NCI-H526 (cell line): ENCODE results near the gene LBHD1.
"Not testable (repeated sequence)": the region's sequence is repeated elsewhere in the genome, so short reads cannot be mapped to it uniquely, and the experiment has no call there.

Experiments
- DNase-seq, 2 experiments: peaks; one replicate each; lab custom pipeline; 2025; lab: John Stamatoyannopoulos, UW

LBHD1 gene

DNA sequence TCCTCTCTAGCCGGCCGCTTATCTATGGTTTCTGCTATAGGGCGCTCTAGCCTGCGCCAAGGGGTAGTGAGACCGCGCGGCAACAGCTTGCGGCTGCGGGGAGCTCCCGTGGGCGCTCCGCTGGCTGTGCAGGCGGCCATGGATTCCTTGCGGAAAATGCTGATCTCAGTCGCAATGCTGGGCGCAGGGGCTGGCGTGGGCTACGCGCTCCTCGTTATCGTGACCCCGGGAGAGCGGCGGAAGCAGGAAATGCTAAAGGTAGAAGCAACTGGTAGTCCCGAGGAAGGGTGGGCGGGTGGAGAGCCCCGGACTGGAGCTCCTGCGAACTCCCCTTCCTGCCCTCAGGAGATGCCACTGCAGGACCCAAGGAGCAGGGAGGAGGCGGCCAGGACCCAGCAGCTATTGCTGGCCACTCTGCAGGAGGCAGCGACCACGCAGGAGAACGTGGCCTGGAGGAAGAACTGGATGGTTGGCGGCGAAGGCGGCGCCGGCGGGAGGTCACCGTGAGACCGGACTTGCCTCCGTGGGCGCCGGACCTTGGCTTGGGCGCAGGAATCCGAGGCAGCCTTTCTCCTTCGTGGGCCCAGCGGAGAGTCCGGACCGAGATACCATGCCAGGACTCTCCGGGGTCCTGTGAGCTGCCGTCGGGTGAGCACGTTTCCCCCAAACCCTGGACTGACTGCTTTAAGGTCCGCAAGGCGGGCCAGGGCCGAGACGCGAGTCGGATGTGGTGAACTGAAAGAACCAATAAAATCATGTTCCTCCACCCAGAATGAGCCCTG, at the start of gene LBHD1, which contains the start of gene UQCC3:
Gene LBHD1 (minus strand): TSS at position 660 of the 782 bp plus-strand sequence. CDS start 2,236 bp downstream, outside the sequence.
Gene UQCC3 (plus strand): TSS at position 66 of the 782 bp plus-strand sequence. CDS start 73 bp downstream, at position 139.
- peak; percentile 90 to 98 for DNase-seq

DNA sequence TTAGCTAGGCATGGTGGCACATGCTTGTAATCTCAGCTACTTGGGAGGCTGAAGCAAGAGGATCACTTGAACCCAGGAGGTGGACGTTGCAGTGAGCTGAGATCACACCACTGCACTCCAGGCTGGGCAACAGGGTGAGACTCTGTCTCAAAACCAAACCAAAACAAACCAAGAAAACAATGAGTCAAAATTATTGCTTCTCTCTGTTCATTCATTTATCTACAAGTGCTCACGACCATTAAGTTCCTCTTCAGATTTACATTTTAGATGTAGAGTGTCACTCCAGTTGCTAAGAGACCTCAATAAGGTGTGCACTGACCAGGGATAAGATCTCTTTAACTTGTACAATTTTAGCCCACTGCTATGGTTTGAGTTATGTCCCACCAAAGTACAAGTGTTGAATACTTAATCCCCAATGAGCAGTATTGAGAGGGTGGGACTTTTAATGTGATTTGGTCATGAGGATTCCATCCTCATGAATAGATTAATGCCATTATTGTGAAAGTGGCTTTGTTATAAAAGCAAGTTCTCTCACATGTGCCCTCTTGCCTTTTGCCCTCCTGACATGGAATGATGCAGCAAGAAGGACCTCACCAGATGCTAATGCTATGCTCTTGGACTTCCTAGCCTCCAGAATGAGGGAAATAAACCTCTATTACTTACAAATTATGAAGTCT, 47.4 kb upstream of the LBHD1 start:
- no peak for DNase-seq

DNA sequence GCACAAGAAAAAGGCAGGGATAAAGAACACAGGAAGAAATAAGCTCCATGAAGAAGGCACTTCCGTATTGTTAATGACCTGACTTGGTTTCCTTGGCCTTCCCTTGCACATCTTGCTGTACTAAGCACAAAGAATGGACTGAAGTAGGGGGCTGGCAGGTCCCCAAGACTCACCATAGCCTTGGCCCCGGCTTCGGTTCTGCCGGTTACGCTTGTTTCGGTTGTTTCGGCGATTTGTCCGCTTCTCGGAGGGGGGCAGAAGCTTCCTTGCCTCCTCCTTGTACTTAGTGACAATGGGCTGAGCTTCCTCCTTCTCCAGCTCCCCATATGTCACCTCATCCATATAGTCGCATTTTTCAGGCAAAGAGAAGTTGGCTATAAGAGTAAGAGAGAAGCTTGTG, 44.7 kb upstream of the LBHD1 start:
- DNase-seq = no peak

DNA sequence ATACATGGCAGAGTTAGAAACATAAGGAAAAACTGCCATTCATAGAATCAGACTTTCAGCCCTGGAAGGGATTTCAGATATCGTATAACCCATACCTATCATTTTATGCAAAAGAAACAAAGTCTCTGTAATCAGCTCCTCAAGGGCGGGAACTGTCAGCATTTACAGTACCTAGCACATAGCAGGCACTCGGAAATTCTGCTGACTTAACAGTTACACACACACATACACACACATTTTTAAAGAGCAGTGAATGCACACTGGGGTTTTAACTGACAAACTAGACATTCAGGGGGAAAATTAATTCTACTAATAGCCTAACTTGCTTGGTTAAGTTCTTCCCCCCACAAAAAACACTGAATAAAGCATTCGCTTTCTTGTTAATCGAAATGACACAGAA, 44.1 kb upstream of the LBHD1 start:
- DNase-seq = no peak

DNA sequence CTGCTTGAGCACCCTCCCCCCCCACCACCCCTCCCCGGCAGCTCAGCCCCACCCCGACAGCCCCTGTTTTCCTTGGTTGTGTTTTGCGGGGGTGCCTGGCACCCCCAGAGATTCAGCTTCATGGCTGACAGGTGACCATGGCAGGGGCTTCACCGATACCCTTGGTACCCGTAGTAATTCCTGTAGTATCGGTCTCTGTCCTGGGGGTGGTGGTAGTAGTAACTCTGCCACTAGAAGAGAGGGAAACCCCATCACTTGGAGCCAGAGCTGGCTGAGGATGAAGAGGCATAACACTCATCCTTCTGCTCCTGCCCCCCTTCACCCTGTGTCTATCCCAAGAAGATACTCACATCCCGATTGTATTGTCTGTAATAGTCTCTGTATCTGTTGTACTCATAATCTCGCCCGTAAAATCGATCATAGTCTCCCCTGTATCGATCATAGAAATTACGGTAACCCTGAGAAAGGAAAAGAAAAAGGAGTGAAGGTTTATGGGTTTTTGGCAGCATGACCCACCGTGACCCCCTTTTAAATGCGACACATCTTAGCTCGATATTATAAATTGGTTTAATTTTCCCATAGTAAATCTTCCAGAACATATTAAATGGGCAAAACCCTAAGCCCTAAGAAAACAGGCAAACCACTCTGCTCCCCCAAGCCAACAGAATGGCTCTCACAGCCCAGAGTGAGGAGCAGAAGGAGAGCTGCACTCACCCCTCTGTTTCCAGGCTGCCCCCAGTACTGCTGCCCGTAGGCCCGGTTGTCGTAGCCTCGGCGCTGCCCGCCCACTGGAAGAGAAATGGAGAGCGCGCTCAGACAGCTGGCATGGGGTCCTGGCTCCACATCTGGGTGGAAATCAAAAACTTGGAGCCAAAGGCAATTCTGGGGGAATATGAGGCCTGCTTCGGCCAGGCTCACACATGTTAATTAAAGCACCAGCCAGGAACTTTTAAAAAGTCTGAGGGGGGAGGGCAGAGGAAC, 43.4 kb upstream of the LBHD1 start:
- no peak for DNase-seq

DNA sequence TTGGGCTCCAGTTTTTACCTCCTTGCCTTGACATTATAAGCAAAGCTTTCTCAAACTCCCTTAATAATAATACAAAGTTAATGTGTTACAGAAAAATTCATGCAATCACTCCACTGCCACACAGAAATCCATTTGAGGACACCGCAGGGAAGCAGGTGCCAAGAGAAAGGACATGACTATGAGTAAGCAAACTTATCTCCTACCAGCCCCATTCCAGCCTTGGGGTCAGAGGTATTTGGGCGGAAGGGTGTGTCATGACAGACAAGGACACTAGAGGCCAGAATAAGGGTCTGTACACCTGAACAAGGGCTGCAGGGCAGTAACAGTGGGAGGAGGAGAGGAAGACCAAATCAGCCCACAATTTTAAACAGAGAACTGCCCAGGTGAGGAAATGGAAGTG, 41.3 kb upstream of the LBHD1 start:
- no peak for DNase-seq

DNA sequence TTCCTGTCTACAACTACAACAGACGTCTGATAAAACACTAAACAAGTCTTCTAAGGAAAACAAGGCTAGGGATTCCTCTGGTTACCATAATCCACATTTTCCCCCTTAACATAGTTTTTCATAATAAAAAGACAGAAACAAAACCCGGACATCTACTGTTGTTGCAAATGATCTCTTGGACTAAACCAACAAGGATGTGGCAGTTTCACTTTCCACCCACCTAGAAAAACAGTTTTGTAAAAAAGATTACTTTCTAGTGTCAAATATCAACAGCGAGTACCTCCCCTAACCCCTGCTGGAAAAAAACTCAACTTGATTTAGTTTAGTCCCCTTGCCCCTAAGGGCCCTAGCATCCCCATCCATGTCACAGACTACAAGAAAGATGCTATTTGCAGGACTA, 40.8 kb upstream of the LBHD1 start:
- DNase-seq = no peak

DNA sequence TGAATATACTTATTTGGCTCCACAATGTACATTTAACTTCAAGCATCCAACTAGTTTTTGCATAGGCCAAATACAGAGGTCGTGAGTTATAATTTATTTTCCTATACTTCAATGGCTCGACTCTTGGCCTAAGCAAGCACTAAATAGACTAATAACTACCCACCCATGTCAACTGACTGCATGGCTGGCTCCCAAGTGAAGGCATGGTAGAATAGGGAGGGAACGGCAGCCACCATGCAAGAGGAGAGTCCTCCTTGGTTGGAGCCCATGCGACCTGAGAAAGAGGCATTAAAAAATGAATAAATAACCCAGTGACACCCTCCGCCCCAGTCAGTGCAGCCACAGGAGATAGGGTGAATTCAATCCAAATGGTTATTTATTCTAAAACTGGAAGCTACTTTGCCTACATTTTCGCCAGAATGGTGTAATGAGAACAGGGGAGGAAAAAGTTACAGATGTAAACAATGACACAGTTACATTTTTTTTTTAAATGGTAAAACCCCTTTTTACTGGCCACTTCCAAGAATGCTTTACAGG, 40.3 kb upstream of the LBHD1 start:
- DNase-seq = no peak

DNA sequence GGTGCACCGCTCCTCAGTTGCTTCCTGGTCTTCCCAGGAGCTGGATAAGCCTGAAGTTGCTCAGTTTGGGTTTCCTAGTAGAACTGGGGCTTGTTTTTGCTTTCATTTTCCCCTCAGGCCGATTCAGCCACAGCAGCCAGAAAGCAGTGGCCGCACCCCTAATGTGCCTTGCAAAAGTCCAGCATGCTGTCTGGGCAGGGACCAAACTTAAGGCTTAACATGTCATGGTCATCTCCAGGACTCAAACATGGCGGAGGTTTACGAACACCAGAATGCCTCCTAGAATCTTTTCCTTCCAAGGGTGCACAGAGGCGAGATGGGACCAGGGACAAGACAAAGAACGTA, 37.9 kb upstream of the LBHD1 start:
- no peak for DNase-seq

DNA sequence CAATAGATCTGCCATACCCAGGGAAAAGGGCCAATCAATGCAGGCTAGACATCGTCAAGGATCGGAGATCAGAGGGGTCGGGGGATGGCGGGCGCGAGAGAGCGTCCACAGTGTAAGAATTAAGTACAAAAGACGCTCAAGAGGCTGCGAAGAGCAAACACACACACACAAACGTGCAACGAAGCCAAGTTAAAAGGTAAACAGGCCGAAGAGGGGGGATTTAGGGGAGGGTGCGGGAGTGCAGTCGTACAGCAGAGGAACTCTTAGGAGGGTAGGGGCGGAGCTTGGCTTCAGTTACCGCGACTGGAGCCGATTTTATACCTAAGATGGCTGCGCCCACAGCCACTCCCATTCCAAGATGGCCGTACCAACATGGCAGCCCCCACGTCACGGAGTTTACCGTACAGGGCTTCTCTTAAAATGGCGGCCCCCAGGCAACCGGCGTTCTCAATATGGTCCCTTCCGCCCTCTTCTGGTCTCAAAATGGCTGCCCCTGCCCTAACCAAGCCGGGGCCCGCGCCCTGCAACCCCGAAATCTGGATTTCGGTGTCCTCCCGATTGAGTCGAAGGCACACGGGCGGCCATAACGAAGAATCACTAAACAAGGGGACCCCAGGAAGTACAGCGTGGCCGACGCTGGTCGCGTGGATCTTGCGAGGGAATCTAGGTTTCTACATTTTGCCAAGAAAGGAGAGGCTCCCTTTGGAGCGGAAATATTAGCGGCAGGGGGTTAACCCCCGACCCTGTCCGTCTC, 37.4 kb upstream of the LBHD1 start:
- peak; percentile 98 to 99 for DNase-seq

DNA sequence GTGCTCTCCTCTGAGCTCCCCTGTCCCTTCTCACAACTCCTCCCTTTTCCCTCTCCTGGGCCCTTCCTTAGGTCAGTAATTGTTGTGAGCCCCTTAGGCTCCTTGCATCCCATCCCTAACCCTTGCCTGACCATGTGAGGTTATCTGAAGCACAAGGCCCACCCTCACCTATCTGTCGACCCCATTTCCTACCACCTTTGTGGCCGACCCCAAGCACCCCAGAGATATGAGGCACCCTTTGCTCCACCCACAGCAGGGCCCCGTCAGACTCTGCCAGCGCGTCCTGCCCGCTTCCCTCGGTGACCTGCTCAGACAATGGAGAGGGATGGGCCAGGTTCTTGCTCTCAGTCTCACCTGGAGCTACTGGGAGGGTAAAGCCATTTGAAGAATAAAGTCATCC, 36.7 kb upstream of the LBHD1 start:
- peak in 1 of 2 experiments; percentile 62 for DNase-seq

DNA sequence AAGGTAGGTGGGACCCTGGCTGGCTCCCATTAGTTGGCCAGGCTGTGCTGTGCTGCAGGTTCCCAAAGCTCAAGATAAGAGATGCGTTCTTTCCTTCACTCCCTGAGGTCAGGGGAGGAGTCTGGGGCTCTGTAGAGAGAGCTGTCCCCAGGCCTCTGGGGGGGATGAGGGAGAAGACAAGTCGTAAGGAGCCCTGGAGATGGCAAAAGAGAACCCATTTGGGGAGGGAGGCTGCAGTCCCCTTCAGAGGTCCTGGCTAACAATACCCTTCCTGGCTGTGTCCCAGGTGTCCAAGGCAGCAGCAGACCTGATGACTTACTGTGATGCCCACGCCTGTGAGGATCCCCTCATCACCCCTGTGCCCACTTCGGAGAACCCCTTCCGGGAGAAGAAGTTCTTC, 36.3 kb upstream of the LBHD1 start:
- DNase-seq = peak in 1 of 2 experiments; percentile 41

DNA sequence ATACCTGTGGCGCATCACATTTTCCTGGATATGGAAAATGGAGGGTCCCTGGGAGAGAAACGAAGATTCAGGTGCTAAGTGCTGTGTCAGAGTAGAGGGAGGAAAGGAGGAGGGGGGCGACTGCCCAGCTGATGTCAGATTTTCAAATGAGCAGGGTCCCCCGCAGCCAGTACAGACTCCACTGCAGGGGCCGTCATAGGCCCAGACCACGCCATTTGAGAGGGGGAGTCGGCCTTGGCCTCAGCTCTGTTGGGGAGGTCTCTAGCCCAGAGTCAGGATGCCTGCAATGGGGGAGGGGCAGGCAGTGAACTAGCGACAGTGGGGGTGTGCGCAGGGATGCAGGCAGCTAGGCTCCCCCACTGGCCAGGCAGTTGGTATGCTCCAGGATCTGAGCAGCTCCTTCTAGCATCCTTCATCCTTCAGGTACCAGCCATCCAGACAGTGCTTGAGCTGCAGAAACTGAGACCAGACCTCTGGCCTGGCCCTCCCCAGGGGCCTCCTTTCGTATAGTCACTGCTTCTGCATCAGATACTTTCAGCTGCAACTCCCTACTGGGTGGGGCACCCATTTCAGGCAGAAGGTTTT, 35.3 kb upstream of the LBHD1 start, which contains the start of the genes BSCL2 and GNG3:
Gene BSCL2 (minus strand): TSS at position 148 of the 585 bp plus-strand sequence. CDS start 229 bp downstream, outside the sequence.
Gene GNG3 (plus strand): TSS at position 400 of the 585 bp plus-strand sequence. CDS start 620 bp downstream, outside the sequence.
- peak in 1 of 2 experiments; percentile 56 for DNase-seq

DNA sequence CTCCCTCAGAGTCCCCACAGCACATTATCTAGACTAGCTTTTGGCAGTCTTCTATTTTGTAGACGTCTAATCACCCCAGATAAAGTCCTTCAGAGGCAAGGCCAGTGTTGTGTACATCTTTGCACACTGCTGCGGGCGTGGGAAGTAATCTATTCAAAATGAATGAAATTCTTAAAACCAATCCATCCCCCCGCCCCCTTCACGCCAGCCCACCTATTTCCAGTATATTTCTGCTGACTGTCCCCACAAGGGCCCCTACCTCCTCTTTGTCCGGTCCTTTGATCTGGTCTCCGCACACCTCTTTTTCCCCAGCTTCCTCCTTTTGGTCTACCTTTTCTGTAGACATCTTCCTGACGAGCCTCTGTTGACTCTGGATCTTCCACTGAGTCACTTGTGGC, 34.8 kb upstream of the LBHD1 start:
- no peak for DNase-seq

DNA sequence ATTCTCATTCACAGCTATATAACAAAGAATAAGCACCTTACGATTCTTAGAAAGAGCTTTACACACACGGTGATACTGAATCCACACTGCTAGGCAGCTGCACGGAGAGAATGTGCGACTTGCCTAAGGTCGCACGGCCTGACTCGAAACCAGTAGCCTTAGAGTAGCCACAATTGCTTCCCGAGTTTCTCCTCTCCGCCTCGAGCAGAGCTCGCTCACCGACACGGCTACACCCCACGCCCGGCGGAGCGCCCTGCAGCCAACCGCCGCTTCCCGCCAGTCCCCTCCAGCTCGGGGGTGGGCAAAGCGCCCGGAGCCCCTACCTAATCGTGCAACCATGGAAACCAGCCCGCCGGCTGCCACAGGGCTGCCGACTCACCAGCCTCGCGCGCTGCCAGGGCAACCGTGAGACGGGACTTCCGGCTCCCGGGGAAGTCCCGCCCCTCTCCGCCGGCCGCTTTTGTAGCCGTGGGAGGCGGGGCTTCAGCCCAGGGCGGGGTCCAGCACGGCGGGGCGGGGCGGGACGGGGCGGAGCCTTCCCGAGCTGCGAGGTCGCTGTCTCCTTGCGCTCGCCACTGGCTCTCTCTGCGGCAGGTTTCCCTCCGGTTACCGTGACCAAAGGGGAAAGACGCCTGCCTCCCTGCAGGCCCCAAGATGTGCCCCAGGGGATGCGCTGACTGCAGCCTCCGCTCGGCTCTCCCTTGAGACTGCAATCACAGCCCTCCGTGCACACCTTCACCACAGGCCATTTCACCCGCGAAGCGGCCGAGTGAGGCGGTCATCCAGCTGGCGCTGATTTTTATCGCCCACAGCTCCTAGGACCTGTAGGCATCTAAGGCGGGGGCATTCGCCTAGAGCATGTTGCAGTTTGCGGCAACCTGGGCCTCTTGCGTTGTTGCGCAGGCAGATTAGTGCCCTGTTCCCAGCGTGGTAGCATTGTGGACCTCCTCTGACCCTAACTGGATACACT, 34.1 kb upstream of the LBHD1 start:
- DNase-seq = peak; percentile 95 to 99

DNA sequence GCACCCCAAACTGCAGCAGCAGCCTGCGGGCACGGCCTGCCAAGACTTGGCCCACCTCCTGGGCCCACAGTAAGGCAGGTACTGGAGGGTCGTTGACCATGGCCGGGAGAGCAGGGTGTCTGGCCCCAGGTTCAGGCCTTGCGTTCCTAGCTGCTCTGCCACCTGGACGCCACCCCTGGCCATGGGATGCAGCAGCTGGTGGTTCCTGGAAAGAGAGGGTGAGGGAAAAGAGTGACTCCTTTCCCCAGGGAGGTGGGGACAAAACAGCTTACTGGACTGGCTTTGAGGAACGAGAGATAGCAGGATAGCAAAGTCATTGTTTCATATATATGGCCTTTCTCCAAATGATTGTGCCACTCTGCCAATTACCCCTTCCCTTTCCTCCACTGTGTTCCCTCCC, 33.3 kb upstream of the LBHD1 start:
- DNase-seq = peak; percentile 44 to 65

DNA sequence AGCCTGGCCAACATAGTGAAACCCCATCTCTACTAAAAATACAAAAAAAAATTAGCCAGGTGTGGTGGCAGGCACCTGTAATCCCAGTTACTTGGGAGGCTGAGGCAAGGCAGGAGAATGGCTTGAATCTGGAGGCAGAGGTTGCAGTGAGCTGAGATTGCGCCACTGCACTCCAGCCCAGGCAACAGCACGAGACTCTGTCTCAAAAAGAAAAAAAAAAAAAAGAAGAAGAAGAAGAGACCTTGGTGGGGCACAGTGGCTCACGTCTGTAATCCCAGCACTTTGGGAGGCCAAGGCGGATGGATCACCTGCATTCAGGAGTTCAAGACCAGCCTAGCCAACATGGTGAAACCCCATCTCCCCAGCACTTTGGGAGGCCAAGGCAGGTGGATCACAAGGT, 31.9 kb upstream of the LBHD1 start:
- not testable (repeated sequence) for DNase-seq

DNA sequence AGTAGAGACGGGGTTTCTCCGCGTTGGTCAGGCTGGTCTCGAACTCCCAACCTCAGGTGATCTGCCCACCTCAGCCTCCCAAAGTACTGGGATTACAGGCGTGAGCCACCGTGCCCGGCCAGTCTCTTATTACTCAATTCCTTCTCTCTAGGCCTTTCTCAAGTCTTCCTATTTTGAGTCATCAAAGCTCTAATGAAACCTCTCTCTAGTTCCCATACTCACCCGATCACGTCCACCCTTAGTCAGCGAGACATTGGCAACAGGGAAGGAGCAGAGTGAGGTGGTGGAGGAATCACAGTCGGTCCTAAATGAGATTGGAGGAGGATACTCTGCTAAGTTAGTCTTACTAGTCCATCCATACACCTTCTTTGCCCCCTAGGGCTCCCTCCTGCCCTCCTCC, 30.2 kb upstream of the LBHD1 start:
- DNase-seq = no peak

DNA sequence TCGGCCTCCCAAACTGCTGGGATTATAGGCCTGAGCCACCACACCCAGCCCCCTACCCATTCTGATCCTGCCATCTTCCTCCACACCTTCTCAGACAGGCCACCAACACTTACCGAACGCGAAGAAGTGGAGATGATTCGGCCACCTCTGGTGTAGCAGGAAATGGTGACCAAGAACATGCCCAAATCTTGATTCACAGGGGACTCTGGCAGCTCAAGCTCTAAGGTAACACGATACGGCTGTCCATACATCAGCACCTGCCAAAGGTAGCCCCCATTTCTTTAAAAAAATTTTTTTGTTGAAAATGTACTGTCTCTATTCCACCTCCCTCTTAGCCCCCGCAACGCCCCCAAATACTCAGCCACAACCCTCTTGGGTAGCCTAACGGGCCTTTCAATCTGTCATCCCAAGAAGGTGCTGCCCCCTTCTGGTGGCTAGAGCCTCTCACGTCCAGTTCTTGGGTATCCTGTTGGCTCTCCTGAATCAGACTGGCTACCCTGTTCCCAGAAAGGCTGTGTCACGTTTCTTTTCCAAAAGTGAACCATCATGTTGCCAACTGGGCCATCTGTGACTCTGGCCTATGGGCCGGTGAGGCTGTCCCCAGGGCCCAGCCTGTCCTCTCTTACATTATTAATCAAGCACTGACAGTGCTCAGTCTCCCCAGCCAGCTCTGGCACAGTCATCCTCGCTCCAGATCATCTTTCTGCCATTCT, 22.5 kb upstream of the LBHD1 start:
- peak; percentile 66 to 87 for DNase-seq
